Measurements from ENCODE around the gene CYCS. TPM values are rescaled to one million over a fixed set of nuclear protein-coding genes. Genes with fewer than 3 reads are reported as not detected.

Gene CYCS
- total RNA-seq, 1 experiment from 2014 or later = 120 TPM

DNA sequence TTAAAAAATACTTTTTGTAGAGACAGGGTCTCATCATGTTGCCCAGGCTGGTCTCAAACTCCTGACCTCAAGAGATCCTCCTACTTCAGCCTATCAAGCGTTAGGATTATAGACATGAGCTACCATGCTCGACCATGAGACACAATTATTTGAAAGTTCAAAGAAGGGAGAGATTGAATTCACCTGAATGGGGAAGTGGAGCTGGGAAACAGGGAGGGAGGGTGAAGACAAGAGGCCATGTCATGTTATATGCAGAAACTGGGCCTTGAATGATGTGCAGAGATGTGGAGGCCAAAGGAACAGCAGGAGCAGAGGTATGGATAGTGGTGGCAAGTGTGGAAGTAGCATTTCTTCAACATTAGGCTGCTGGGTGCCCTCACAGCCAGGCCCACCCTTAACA is 18.7 kb upstream of the CYCS start:
- Histone ChIP-seq H3K36me3 (ENCODE audit: low read depth) (no peaks in the 10 kb centered on the region), H3F3A (ENCODE audit: insufficient read depth, low read depth) (no peaks in the 10 kb centered on the region), H3K9me2 (ENCODE audit: insufficient read depth) (no peaks in the 10 kb centered on the region), H3K27me3 (ENCODE audit: insufficient read depth, low read depth) (no peaks in the 10 kb centered on the region), H3K9me3 (ENCODE audit: insufficient read depth, low read depth) (no peaks in the 10 kb centered on the region), H3K4me1 (replicated peaks; ENCODE audit: insufficient read depth) (no peaks in the 10 kb centered on the region), H4K20me1 (ENCODE audit: insufficient read depth) (no peaks in the 10 kb centered on the region), H3K79me2 (ENCODE audit: low read depth) (no peaks in the 10 kb centered on the region), H3K27ac (no peak overlapping the region), H2AFZ (no peak overlapping the region), H3K4me2 (no peak overlapping the region), H3K4me3 (no peak overlapping the region)
- ChIA-PET POLR2A (ENCODE audit: unreplicated experiment) (no interaction called here), CTCF (no interaction called here)
- BruUV-seq (replicated peaks) = no TSS peak
- DNase-seq = no peak
- intact Hi-C loops (cut with micrococcal nuclease; ENCODE audit: unreplicated experiment) = no loop called here
- no peak for TF ChIP-seq EZH2 (IDR thresholded peaks at IDR 0.05; ENCODE audit: low read depth)
- TF ChIP-seq, protein P1, sequence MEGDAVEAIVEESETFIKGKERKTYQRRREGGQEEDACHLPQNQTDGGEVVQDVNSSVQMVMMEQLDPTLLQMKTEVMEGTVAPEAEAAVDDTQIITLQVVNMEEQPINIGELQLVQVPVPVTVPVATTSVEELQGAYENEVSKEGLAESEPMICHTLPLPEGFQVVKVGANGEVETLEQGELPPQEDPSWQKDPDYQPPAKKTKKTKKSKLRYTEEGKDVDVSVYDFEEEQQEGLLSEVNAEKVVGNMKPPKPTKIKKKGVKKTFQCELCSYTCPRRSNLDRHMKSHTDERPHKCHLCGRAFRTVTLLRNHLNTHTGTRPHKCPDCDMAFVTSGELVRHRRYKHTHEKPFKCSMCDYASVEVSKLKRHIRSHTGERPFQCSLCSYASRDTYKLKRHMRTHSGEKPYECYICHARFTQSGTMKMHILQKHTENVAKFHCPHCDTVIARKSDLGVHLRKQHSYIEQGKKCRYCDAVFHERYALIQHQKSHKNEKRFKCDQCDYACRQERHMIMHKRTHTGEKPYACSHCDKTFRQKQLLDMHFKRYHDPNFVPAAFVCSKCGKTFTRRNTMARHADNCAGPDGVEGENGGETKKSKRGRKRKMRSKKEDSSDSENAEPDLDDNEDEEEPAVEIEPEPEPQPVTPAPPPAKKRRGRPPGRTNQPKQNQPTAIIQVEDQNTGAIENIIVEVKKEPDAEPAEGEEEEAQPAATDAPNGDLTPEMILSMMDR (conservative IDR thresholded peaks at IDR 0.05) = no peak

DNA sequence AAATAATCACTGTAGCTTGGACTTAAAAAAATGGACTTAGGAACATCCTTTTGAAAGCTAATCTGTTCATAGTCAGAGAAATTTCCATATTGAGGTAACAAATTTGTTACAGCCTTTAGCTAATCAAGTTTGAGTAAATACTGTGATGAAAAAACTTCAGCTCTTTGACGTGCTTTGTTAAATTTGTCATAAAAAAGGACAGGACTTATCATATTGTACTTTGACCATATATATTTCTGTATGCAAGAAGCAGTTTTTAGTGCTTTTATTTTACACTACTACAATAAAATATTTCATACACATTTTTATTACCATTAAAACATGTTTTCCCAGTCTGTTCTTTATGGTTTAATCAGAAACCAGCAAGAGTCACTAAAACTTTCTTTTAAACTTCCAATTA is 14.5 kb upstream of the CYCS start:
- intact Hi-C loops (cut with micrococcal nuclease; ENCODE audit: unreplicated experiment) = no loop called here
- no peak for DNase-seq
- H3F3A ChIP-seq (ENCODE audit: insufficient read depth, low read depth) = no peaks in the 10 kb centered on the region
- H3K4me1 ChIP-seq (replicated peaks; ENCODE audit: insufficient read depth) = no peaks in the 10 kb centered on the region
- no peaks in the 10 kb centered on the region for H4K20me1 ChIP-seq (ENCODE audit: insufficient read depth)
- ChIA-PET CTCF (no interaction called here), POLR2A (ENCODE audit: unreplicated experiment) (no interaction called here)
- no TSS peak for BruUV-seq (replicated peaks)
- H3K36me3 ChIP-seq (ENCODE audit: low read depth) = no peaks in the 10 kb centered on the region
- H3K4me3 ChIP-seq = no peak overlapping the region
- H2AFZ ChIP-seq = no peak overlapping the region
- no peaks in the 10 kb centered on the region for H3K79me2 ChIP-seq (ENCODE audit: low read depth)
- no peaks in the 10 kb centered on the region for H3K27me3 ChIP-seq (ENCODE audit: insufficient read depth, low read depth)
- TF ChIP-seq, protein P1 (conservative IDR thresholded peaks at IDR 0.05) = no peak
- no peak for TF ChIP-seq EZH2 (IDR thresholded peaks at IDR 0.05; ENCODE audit: low read depth)
- no peaks in the 10 kb centered on the region for H3K9me3 ChIP-seq (ENCODE audit: insufficient read depth, low read depth)
- H3K4me2 ChIP-seq = no peak overlapping the region
- H3K27ac ChIP-seq = no peak overlapping the region
- no peaks in the 10 kb centered on the region for H3K9me2 ChIP-seq (ENCODE audit: insufficient read depth)

DNA sequence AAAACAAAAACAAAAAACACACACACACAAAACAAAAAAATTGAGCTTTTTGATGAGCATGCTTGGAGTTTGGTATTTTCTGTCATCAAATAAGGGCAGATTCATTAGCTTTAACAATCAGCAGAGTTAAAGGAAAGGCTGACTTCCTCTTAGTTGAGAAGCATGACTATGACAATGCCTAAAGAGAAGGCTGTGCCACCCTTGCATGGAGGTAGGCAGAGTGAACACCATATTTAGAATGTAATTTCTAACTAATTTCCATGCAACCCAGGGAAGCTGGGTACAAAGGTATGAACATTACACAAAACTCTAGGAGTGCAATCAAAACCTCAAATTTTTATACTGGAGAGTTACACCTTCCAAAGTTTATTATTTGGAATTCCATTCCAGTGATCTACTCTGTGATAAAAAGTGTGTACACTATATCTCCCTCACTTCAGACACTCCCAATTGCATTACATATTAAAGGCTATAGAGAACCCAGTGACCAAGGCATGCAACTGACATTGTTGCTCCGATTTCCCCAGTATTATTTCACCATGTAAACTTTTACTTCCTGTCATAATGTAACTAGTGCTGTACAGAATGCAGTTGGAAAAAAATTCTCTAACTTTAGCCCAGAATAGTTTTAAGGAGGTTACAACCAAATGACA is 9.4 kb upstream of the CYCS start:
- H3K36me3 ChIP-seq (ENCODE audit: low read depth) = no peaks in the 10 kb centered on the region
- no peak overlapping the region for H3K27ac ChIP-seq
- CTCF ChIA-PET = interaction anchor here (0.6 to 0.7 kb wide), 5 partner anchors 10 to 1426 kb away, joined by 3 to 8 read pairs (median 4); no protein-coding TSS in a partner anchor
- BruUV-seq (replicated peaks) = no TSS peak
- POLR2A ChIA-PET (ENCODE audit: unreplicated experiment) = no interaction called here
- no peaks in the 10 kb centered on the region for H3F3A ChIP-seq (ENCODE audit: insufficient read depth, low read depth)
- no peak overlapping the region for H3K4me3 ChIP-seq
- intact Hi-C loops (cut with micrococcal nuclease; ENCODE audit: unreplicated experiment) = no loop called here
- no peak overlapping the region for H3K4me2 ChIP-seq
- H3K27me3 ChIP-seq (ENCODE audit: insufficient read depth, low read depth) = no peaks in the 10 kb centered on the region
- no peaks in the 10 kb centered on the region for H3K9me3 ChIP-seq (ENCODE audit: insufficient read depth, low read depth)
- H3K4me1 ChIP-seq (replicated peaks; ENCODE audit: insufficient read depth) = no peaks in the 10 kb centered on the region
- TF ChIP-seq, protein P1 (conservative IDR thresholded peaks at IDR 0.05) = no peak
- TF ChIP-seq EZH2 (IDR thresholded peaks at IDR 0.05; ENCODE audit: low read depth) = no peak
- DNase-seq = peak in 1 of 2 experiments; percentile 22
- H3K79me2 ChIP-seq (ENCODE audit: low read depth) = no peaks in the 10 kb centered on the region
- H2AFZ ChIP-seq = no peak overlapping the region
- no peaks in the 10 kb centered on the region for H3K9me2 ChIP-seq (ENCODE audit: insufficient read depth)
- H4K20me1 ChIP-seq (ENCODE audit: insufficient read depth) = no peaks in the 10 kb centered on the region

Measured in PC-9 (cell line).